PC-9 (cell line): ENCODE data around the gene KIAA1217.

Experiments used
- EZH2 ChIP-seq: fragments of 200-600 bp; sonication (generic); IDR thresholded peaks from 2 replicates; pipeline ENCODE4 v1.8.0; 2017; ENCODE audit warnings: antibody characterized with exemption, low read depth
- TF ChIP-seq, protein P1 (sequence below): fragments of 200-600 bp; sonication (generic); conservative IDR thresholded peaks from 2 replicates; pipeline ENCODE4 v1.6.1; 2017; ENCODE audit warnings: mixed run types, antibody characterized with exemption, mild to moderate bottlenecking, moderate library complexity

DNA sequence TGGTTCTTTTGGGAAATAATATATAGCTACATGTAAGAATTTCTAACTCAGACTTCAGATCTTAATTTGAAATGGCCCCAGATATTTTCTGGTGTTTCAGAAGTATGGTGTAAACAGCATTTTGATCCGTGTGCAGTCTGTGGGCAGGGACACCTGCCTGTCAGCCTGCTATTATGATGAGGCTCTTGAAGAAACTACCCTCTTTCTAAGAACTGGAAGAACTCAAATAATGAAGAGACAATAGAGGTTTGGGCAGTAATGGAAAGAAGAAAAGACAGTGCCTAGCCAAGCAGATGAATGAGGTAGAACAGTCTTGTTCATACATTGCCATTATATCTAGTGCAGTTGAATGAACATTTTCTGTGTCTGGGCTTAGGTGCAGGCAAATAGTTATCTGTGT, 258.2 kb downstream of the KIAA1217 start:
- TF ChIP-seq, protein P1, sequence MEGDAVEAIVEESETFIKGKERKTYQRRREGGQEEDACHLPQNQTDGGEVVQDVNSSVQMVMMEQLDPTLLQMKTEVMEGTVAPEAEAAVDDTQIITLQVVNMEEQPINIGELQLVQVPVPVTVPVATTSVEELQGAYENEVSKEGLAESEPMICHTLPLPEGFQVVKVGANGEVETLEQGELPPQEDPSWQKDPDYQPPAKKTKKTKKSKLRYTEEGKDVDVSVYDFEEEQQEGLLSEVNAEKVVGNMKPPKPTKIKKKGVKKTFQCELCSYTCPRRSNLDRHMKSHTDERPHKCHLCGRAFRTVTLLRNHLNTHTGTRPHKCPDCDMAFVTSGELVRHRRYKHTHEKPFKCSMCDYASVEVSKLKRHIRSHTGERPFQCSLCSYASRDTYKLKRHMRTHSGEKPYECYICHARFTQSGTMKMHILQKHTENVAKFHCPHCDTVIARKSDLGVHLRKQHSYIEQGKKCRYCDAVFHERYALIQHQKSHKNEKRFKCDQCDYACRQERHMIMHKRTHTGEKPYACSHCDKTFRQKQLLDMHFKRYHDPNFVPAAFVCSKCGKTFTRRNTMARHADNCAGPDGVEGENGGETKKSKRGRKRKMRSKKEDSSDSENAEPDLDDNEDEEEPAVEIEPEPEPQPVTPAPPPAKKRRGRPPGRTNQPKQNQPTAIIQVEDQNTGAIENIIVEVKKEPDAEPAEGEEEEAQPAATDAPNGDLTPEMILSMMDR = no peak
- no peak for TF ChIP-seq EZH2
